ENCODE measurements around the gene CLIC6.

Gene CLIC6

GRCh38 chr21:34745557-34746255 lies 76.9 kb downstream of the CLIC6 start:
- in situ Hi-C loops (cut with MboI; ENCODE audit: low pct_unique_long_range_greater_than_20kb, low sequenced_read_pairs), result no loop called here
- peak; percentile 94 for DNase-seq

GRCh38 chr21:34748862-34749261 lies 80.1 kb downstream of the CLIC6 start:
- in situ Hi-C loops (cut with MboI; ENCODE audit: low pct_unique_long_range_greater_than_20kb, low sequenced_read_pairs), result no loop called here
- DNase-seq, result no peak

- in situ Hi-C loops (cut with MboI; ENCODE audit: low pct_unique_long_range_greater_than_20kb, low sequenced_read_pairs), result no loop called here
- no peak for DNase-seq
Observed at GRCh38 chr21:34754690-34755647, 86.2 kb downstream of the CLIC6 start.

- in situ Hi-C loops (cut with MboI; ENCODE audit: low pct_unique_long_range_greater_than_20kb, low sequenced_read_pairs), result no loop called here
- no peak for DNase-seq
Observed at GRCh38 chr21:34761758-34762330, 93.0 kb downstream of the CLIC6 start.

GRCh38 chr21:34762786-34763185 lies 94.0 kb downstream of the CLIC6 start:
- in situ Hi-C loops (cut with MboI; ENCODE audit: low pct_unique_long_range_greater_than_20kb, low sequenced_read_pairs), result no loop called here
- no peak for DNase-seq

- DNase-seq, result no peak
- in situ Hi-C loops (cut with MboI; ENCODE audit: low pct_unique_long_range_greater_than_20kb, low sequenced_read_pairs), result no loop called here
Observed at GRCh38 chr21:34764715-34765284, 96.0 kb downstream of the CLIC6 start.

- in situ Hi-C loops (cut with MboI; ENCODE audit: low pct_unique_long_range_greater_than_20kb, low sequenced_read_pairs), result no loop called here
- DNase-seq, result no peak
Observed at GRCh38 chr21:34765619-34766018, 96.8 kb downstream of the CLIC6 start.

- in situ Hi-C loops (cut with MboI; ENCODE audit: low pct_unique_long_range_greater_than_20kb, low sequenced_read_pairs), result no loop called here
- DNase-seq, result no peak
Observed at GRCh38 chr21:34766862-34767261, 98.1 kb downstream of the CLIC6 start.

Measured in KBM-7 (cell line).